BE2C (cell line): ENCODE data around the gene TTYH3.
A peak's percentile ranks its signal among the peaks of the same experiment; 100 is the strongest.

Source experiments
- DNase-seq: peaks from one replicate; pipeline ENCODE4 v3.0.0-alpha.2; 2020
- H3K27me3 ChIP-seq: fragments of 250-450 bp; sonication (Bioruptor Pico); 2 replicates; pipeline ENCODE4 v1.5.1; 2020; ENCODE audit warnings: mild to moderate bottlenecking
- H3K36me3 ChIP-seq: fragments of 250-450 bp; sonication (Bioruptor Pico); 2 replicates; pipeline ENCODE4 v1.5.1; 2020; ENCODE audit warnings: mild to moderate bottlenecking
- H3K4me1 ChIP-seq: fragments of 250-450 bp; sonication (Bioruptor Pico); 2 replicates; pipeline ENCODE4 v1.5.1; 2020
- H3K4me3 ChIP-seq: 2 replicates; pipeline ENCODE4 v1.5.1; 2011; ENCODE audit warnings: low read depth, low read length
- H3K9me3 ChIP-seq: fragments of 250-450 bp; sonication (Bioruptor Pico); 2 replicates; pipeline ENCODE4 v1.5.1; 2020
- CTCF ChIP-seq: IDR thresholded peaks from 2 replicates; pipeline ENCODE4 v1.5.1; 2012; ENCODE audit warnings: mild to moderate bottlenecking, low read depth, low read length

The TTYH3 gene

GRCh38 chr7:2621948-2622640 lies 9.7 kb upstream of the TTYH3 start:
- no peak overlapping the region for H3K4me3 ChIP-seq
- peak; percentile 56 for DNase-seq
- no peaks in the 10 kb centered on the region for H3K27me3 ChIP-seq
- TF ChIP-seq CTCF: no peak
- H3K36me3 ChIP-seq: no peaks in the 10 kb centered on the region
- peaks cover 37% of the 10 kb centered on the region for H3K4me1 ChIP-seq
- no peaks in the 10 kb centered on the region for H3K9me3 ChIP-seq

GRCh38 chr7:2622869-2623697 lies 8.7 kb upstream of the TTYH3 start:
- Histone ChIP-seq H3K4me3 (no peak overlapping the region), H3K4me1 (peaks cover 28% of the 10 kb centered on the region), H3K9me3 (no peaks in the 10 kb centered on the region), H3K27me3 (no peaks in the 10 kb centered on the region), H3K36me3 (no peaks in the 10 kb centered on the region)
- no peak for TF ChIP-seq CTCF
- no peak for DNase-seq

- DNase-seq: no peak
- Histone ChIP-seq H3K27me3 (no peaks in the 10 kb centered on the region), H3K36me3 (no peaks in the 10 kb centered on the region), H3K4me3 (no peak overlapping the region), H3K4me1 (peaks cover 22% of the 10 kb centered on the region), H3K9me3 (no peaks in the 10 kb centered on the region)
- no peak for TF ChIP-seq CTCF
Observed at GRCh38 chr7:2623698-2624014, 8.1 kb upstream of the TTYH3 start.

- H3K27me3 ChIP-seq: no peaks in the 10 kb centered on the region
- no peak for TF ChIP-seq CTCF
- no peaks in the 10 kb centered on the region for H3K9me3 ChIP-seq
- H3K4me1 ChIP-seq: peaks cover 22% of the 10 kb centered on the region
- H3K36me3 ChIP-seq: no peaks in the 10 kb centered on the region
- no peak overlapping the region for H3K4me3 ChIP-seq
- DNase-seq: no peak
Observed at GRCh38 chr7:2624293-2624886, 7.4 kb upstream of the TTYH3 start.

GRCh38 chr7:2626498-2627117 lies 5.2 kb upstream of the TTYH3 start:
- TF ChIP-seq CTCF: no peak
- H3K4me3 ChIP-seq: no peak overlapping the region
- H3K4me1 ChIP-seq: peaks cover 22% of the 10 kb centered on the region
- H3K27me3 ChIP-seq: no peaks in the 10 kb centered on the region
- peak; percentile 47 for DNase-seq
- H3K36me3 ChIP-seq: no peaks in the 10 kb centered on the region
- H3K9me3 ChIP-seq: no peaks in the 10 kb centered on the region
